Fibroblast of skin of right quadriceps (primary cell): Measurements from ENCODE around the gene TGFBI.

Experiments used
- DNase-seq: peaks from one replicate; pipeline ENCODE4 v3.0.0-alpha.2; 2013

The TGFBI gene

DNA sequence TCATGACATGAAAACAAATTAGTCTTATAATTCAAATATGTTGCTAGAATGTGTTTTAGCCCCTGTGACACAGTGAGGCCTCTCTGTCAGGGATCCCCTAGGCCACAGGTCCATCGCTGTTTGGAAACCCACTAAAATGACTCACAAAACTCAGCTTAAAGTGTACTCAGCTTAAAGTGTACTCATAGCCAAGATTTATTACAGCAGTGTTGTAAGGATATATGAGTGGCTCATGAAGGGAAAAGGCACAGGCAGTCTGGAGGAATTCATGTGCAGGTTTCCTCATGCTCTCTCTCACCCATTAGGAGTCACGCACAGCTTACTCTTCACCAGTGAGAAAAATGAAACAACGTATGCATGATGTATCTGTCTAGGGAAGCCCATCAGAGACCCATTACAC is 24.4 kb upstream of the TGFBI start:
- DNase-seq, result peak; percentile 95

GRCh38 chr5:136005476-136005875 is 23.3 kb upstream of the TGFBI start:
- no peak for DNase-seq

GRCh38 chr5:136006164-136006563 is 22.6 kb upstream of the TGFBI start:
- peak; percentile 60 for DNase-seq

DNA sequence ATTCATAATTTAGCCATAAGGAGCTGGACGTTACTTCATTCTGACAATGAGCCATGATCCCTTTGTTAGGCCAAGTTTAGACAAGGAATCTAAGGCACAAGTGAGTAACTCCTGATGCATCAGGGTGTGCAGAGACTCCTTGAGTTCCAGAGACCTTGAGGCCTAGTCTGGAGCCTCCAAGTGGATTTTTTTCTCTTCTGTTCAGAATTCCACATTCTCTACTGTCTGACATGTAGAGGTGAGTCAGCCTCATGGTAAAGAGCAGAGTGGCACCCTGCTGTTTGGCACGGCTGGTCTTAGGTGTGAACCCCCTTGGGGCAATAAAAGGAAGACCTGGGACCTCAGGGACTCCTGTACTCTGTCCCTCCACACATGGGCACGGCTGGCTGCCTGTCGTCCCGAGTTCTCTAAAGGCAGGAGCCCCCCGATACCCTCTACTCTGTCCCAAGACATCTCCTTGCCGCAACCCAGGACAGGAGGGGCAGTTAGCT is 22.0 kb upstream of the TGFBI start:
- DNase-seq, result peak; percentile 96

DNA sequence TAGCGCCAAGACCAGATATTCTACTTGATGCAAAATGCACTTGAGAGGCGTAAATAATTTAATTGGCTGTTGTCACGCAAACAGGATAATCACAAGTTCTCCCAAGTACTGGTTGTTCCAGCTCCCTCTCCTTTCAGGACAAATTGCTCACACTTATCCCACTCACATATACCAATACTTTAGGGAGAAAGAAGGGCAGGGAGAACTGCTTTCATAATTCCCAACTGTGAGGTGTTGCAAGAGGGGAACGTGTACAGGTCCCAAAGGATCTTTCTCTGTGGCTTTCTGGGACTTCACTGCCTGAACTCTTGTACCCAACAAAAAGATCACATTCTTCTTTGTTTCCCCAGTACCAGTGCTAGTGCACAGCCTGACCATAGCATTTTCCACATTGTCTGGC is 21.5 kb upstream of the TGFBI start:
- no peak for DNase-seq

GRCh38 chr5:136011414-136012001 is 17.3 kb upstream of the TGFBI start:
- DNase-seq, result peak; percentile 95

DNA sequence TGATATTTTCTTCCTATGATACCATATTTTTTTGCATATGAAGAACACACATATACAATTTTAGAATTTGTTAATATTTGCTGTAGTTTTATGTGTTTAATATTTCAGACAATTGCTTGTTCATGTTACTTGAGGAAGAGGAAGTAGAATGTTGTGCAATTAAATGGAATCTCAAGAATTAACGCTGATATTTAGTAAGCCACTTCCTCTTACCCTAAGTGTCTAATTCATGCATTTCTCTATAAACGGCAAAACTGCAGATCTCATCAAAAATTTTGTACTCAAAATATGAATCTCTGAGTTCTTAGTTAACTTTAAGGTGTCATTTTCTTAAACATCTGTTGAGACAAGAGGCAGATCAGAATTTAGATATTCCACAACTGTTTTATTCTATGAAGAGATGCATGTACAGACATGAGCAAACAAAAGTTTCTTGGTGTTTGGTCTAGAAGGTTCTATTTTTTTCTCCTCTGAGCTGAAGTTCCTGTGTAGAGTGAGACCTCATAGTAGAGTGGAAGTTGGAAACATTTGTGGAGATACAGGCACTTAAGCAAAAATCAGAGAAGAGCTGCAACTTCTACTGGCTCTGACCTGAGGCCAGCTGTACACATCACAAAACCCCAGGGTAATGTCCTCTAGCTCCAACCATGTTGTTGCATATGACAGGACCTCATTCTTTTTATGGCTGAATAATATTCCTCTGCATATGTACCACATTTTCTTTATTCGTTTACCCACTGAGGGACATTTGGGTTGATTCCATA is 16.6 kb upstream of the TGFBI start:
- peak; percentile 73 for DNase-seq

DNA sequence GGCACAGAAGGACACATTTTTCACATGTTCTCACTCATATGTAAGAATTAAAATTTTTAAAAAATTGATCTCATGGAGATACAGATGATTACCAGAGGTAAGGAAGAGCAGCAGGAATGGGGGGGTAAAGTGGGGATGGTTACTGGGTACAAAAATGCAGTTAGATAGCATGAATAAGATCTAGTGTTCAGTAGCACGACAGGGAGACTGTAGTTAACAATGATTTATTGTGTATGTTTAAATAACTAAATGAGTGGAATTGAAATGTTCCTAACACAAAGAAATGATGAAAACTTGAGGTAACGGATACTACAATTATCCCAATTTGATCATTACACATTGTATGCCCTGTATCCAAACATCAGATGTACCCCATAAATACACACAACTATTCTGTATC is 15.2 kb upstream of the TGFBI start:
- DNase-seq, result no peak

DNA sequence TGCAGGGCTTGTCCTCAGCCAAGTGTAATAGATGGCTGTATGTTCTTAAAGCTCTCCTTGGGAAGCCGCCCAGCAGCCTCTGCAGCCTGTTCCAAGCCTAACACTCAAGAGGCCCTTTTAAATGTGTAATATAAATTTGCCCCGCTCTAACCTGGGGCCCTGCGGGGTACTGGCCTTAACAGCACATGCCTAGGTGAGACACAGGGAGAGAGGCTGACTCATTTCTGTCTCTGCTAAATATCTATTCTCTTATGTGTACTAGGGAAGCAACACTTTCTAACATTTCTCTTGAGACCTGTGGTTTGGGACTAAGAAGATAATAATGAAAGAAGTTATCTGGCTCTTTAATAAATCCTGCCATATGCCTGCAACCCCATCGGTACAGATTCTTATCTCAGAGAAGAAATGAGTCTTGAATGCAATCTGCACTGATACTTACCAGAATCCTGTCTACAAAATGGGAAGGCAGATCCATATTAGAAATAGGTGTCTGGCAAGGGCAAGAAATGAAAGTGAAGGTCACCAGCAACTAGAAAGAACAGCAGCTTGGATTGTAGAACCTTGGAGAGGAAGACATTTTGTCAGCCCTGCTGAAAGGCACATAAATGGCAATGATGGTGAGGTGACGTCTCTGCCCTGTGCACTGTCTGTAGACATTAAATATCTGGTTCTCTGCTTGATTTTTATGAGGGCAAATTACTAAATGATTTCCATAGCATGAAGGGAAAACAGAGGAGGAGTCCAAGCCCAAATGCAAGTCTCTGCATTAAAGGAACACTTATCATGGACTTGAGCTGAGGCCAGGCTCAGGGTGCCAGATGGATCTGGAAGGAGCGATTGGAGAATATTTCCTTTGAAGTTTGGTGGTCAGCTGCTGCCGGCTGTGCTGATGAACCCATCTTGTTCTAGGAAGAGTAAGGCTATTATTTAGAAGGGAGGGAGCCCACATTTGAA is 14.5 kb upstream of the TGFBI start:
- DNase-seq, result peak; percentile 91

DNA sequence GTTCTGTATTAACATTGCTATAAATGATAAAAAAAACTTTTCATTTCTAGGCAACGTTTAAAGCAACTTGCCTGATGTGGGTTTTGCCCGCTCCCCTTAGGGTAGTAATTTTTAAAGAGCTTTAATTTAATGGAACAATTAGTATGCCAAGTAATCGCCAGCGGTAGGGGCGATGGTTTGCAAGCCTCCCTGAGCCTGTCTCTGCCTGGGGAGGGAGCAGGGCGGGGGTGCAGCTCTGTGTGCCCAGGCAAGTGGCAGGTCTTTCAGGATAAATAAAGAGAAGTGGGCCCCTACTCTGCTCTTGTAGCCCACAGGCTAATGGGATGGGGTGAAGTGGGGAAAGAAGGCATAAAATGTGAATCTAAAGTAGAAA is 13.8 kb upstream of the TGFBI start:
- no peak for DNase-seq

DNA sequence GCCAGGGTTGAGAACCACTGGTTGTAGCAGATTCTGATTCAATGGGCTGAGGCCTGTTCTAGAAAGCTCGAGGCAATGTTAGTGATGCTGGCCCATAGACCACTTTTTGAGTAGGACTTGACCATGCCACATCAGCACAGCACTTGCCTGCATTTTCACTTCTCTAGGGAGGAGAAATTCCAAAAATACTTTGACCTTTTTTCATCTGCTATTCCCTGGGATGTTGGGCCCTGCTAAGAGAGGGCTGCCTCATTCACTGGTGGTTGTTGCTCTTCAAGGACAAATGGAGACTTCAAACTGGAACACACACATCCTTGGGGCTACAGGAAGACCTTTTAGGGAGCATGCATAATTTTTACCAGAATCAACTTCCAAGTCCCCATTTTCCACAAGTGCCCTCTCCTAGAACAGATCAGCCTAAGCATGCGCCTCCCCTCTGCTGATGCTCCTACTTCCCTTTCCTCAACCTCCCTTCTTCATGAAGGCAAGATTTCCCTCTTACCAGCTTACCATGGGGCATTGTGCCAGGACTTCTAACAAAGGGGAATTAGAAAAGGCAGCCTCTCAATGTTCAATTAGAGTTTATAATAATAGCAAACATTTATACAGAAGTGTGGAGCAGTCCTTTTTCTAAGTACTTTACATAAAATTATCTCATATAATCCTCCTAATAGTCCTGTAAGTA is 12.7 kb upstream of the TGFBI start:
- DNase-seq, result peak; percentile 22

- peak; percentile 99 for DNase-seq
Observed at GRCh38 chr5:136016945-136017530, 11.8 kb upstream of the TGFBI start.

- DNase-seq, result peak; percentile 99
Observed at GRCh38 chr5:136018814-136019783, 9.7 kb upstream of the TGFBI start.

GRCh38 chr5:136020001-136020382 is 8.8 kb upstream of the TGFBI start:
- no peak for DNase-seq

DNA sequence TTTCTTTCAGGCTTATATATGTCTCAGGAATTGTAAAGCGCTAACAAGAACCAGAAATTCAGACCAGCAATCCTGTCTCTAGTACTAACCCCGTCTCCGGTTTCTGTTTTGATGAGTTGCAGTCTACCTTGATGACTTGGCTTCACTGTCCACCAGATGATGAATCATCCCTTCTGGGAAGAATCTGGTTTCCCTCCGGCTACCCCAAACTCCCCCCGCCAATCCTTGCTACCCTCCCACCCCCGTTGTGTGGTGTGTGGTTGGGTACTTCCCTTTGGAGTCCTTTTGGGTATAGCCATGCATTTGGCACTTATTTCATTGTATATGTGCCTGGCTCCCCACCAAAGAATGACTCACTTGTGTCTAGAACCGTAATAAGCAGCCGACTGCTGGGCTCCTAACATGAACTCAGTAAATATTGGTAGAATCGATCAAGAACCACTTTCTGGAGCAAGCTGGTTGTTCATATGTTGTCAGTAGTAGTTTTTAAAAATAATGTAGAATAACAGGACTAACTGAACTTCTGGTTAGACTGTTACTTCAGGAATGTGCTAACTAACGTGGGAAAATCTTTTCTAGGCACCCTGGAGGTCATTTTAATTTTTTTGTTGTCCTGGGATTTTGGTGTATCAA is 8.3 kb upstream of the TGFBI start:
- peak; percentile 100 for DNase-seq

- peak; percentile 72 for DNase-seq
Observed at GRCh38 chr5:136021016-136021405, 7.8 kb upstream of the TGFBI start.

- no peak for DNase-seq
Observed at GRCh38 chr5:136022965-136023364, 5.8 kb upstream of the TGFBI start.

DNA sequence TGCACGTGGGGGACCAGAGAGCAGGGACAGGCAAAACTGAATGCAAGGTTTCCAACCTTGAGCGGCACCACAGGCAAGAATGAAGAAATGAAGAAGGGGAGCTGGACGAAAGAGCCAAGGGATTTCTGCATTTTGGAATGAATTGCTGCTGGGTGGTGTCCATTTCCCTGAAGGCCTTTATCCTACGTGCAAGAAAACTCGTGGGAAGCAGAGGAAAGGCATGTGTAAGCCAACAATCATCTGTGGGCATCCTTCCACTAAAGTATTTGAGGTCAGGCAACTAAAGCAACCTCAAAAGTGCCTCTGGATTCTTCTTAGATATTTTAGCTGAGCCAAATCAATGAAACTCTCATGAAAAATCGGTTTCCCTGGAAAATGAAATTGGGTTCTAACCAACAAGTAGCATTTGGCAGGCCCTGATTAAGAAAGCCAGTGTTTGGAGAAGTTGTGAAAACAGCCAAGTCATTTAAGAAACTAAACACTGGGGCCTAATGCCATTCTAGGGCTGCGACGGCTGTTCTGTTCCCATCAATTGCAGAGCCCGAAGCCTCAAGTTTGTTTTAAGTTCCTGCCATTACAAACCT is 4.7 kb upstream of the TGFBI start:
- peak; percentile 83 for DNase-seq

- no peak for DNase-seq
Observed at GRCh38 chr5:136025900-136026299, 2.9 kb upstream of the TGFBI start.

GRCh38 chr5:136026636-136027035 is 2.2 kb upstream of the TGFBI start:
- no peak for DNase-seq
